Type B pancreatic cell (in vitro differentiated cells): ENCODE measurements around the gene ANGEL2. TPM values are rescaled to one million over a fixed set of nuclear protein-coding genes. Genes with fewer than 3 reads are reported as not detected.
"Not testable (repeated sequence)": the region's sequence is repeated elsewhere in the genome, so short reads cannot be mapped to it uniquely, and the experiment has no call there.

Source experiments
- DNase-seq: peaks from one replicate; pipeline ENCODE4 v3.0.0; 2021; ENCODE audit warnings: mixed read lengths; ENCODE audit not compliant: unreplicated experiment; ENCODE audit errors: extremely low spot score
- H3K27ac Mint-ChIP-seq: 2 replicates; pipeline ENCODE4 v1.8.0; 2021; ENCODE audit warnings: mild to moderate bottlenecking, mixed read lengths
- H3K27me3 Mint-ChIP-seq: 2 replicates; pipeline ENCODE4 v1.8.0; 2021; ENCODE audit warnings: mixed read lengths
- H3K36me3 Mint-ChIP-seq: 2 replicates; pipeline ENCODE4 v1.8.0; 2021; ENCODE audit warnings: mixed read lengths
- H3K4me1 Mint-ChIP-seq: one replicate; pipeline ENCODE4 v1.8.0; 2021; ENCODE audit warnings: mixed read lengths; ENCODE audit not compliant: unreplicated experiment
- H3K4me3 Mint-ChIP-seq: 2 replicates; pipeline ENCODE4 v1.8.0; 2021; ENCODE audit warnings: mild to moderate bottlenecking, mixed read lengths
- H3K9me3 Mint-ChIP-seq: 2 replicates; pipeline ENCODE4 v1.8.0; 2021; ENCODE audit warnings: mixed read lengths
- CTCF ChIP-seq: fragments of 200-600 bp; sonication (generic); conservative IDR thresholded peaks from 2 replicates; pipeline ENCODE4 v1.5.0; 2021; ENCODE audit warnings: antibody characterized with exemption, mild to moderate bottlenecking
- total RNA-seq: library from RNA; stranded (reverse); gene quantifications from 2 replicates; pipeline ENCODE4 v1.2.1, GENCODE V29; 2021; ENCODE audit warnings: low replicate concordance

ANGEL2 gene
- total RNA-seq, 1 donor from 2014 or later: 36.0 TPM

- no peaks in the 10 kb centered on the region for H3K9me3 Mint-ChIP-seq
- DNase-seq: no peak
- H3K27me3 Mint-ChIP-seq: no peaks in the 10 kb centered on the region
- H3K27ac Mint-ChIP-seq: no peak overlapping the region
- H3K4me3 Mint-ChIP-seq: no peak overlapping the region
- H3K36me3 Mint-ChIP-seq: peaks cover 11% of the 10 kb centered on the region
- no peak for TF ChIP-seq CTCF
- peaks cover 14% of the 10 kb centered on the region for H3K4me1 Mint-ChIP-seq
These were observed 7.1 kb downstream of the ANGEL2 start for GRCh38 chr1:213008564-213008963.

DNA sequence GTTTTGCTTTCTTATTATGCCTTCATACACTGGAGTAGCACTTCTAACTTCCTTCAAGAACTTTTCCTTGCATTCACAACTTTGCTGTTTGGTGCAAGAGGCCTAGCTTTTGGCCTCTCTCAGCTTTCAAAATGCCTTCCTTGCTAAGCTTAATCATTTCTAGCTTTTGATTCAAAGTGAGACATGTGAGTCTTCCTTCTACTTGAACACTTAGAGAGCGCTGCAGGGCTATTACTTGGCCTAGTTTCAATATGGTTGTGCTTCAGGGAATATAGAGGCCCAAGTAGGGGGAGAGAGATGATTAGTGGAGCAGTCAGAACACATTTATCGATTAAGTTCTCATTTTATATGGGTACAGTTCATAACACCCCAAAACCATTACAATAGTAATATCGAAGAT is 12.4 kb downstream of the ANGEL2 start:
- TF ChIP-seq CTCF: no peak
- no peak for DNase-seq
- H3K27me3 Mint-ChIP-seq: no peaks in the 10 kb centered on the region
- no peak overlapping the region for H3K27ac Mint-ChIP-seq
- H3K4me1 Mint-ChIP-seq: no peaks in the 10 kb centered on the region
- H3K4me3 Mint-ChIP-seq: no peak overlapping the region
- no peaks in the 10 kb centered on the region for H3K9me3 Mint-ChIP-seq
- H3K36me3 Mint-ChIP-seq: peaks cover 18% of the 10 kb centered on the region

- Mint-ChIP-seq H3K27ac (no peak overlapping the region), H3K4me3 (no peak overlapping the region), H3K36me3 (peaks cover 16% of the 10 kb centered on the region), H3K9me3 (no peaks in the 10 kb centered on the region), H3K4me1 (no peaks in the 10 kb centered on the region), H3K27me3 (no peaks in the 10 kb centered on the region)
- DNase-seq: no peak
- no peak for TF ChIP-seq CTCF
These were observed 20.7 kb downstream of the ANGEL2 start for GRCh38 chr1:212994926-212995325.

- not testable (repeated sequence) for H3K4me1 Mint-ChIP-seq, H3K27ac Mint-ChIP-seq, H3K4me3 Mint-ChIP-seq, DNase-seq, H3K27me3 Mint-ChIP-seq, H3K9me3 Mint-ChIP-seq
- peaks cover 11% of the 10 kb centered on the region for H3K36me3 Mint-ChIP-seq
These were observed 21.7 kb downstream of the ANGEL2 start for GRCh38 chr1:212993960-212994359.

GRCh38 chr1:212990276-212990675 is 25.4 kb downstream of the ANGEL2 start:
- no peak for TF ChIP-seq CTCF

DNA sequence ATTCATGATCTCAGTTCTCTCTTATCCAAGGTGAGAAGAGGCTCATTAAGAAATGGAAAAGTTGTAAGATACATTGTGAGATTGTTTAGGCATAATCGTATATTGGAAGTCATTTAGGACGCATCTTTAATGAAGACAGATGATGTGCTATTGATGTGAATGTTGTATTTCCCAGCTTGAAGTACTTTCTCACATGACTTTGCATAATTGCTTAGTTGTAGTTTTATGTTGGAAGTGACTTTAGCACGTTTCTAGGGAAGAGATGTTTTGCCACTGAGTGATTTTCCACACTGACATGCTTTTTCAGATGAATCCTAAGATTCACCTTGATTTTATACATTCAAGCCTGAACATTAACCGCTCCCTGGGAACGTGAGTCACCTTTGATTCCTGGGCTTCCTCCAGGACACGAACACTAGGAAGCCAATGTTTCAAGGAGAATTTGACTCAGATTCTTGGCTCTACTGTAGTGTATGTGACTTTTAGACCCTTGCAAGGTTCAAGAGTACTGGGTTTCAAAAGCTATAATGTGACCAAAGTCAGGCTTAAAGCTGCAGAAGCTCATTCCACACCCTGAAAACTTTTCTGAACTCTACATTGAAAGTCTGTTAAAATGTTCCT is 27.9 kb downstream of the ANGEL2 start:
- Mint-ChIP-seq H3K27me3 (no peaks in the 10 kb centered on the region), H3K4me1 (no peaks in the 10 kb centered on the region), H3K9me3 (no peaks in the 10 kb centered on the region), H3K4me3 (no peak overlapping the region), H3K27ac (no peak overlapping the region), H3K36me3 (peaks cover 6% of the 10 kb centered on the region)
- no peak for DNase-seq
- TF ChIP-seq CTCF: no peak

More at GRCh38 chr1:212990276-212990675, 25.4 kb downstream of the ANGEL2 start:
- no peaks in the 10 kb centered on the region for H3K4me1 Mint-ChIP-seq
- no peak for DNase-seq
- H3K9me3 Mint-ChIP-seq: no peaks in the 10 kb centered on the region
- H3K36me3 Mint-ChIP-seq: peaks cover 6% of the 10 kb centered on the region
- no peak overlapping the region for H3K27ac Mint-ChIP-seq
- H3K4me3 Mint-ChIP-seq: no peak overlapping the region
- H3K27me3 Mint-ChIP-seq: no peaks in the 10 kb centered on the region
